ENCODE results near the gene KRTAP10-4.
"Not testable (repeated sequence)": the region's sequence is repeated elsewhere in the genome, so short reads cannot be mapped to it uniquely, and the experiment has no call there.

KRTAP10-4 gene

DNA sequence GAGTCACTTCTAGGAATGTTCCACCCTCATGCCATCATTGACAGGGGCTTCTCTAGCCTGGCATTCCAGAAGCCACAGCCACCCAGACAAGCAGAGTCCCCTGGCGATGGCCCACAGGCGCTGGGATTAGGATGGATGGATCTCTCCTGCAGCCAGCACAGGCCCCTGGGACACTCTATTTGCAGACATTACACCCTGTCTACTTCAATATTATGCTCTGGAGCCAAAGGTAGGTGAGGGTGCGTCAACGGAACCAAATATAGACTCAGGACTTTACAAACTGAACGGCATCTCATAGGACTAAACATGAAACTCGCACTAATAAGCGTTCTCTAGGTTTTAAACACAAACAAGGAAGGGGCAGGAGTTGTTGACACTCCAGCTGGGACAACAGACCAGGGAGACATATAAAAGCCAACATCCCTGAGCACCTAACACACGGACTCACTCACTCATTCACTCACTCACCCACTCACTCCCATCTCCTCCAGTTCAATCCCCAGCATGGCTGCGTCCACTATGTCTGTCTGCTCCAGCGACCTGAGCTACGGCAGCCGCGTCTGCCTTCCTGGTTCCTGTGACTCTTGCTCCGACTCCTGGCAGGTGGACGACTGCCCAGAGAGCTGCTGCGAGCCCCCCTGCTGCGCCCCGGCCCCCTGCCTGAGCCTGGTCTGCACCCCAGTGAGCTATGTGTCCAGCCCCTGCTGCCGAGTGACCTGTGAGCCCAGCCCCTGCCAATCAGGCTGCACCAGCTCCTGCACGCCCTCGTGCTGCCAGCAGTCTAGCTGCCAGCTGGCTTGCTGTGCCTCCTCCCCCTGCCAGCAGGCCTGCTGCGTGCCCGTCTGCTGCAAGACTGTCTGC, 26.8 kb downstream of the KRTAP10-4 start, which contains the start of gene KRTAP10-7:
TSS of gene KRTAP10-7 (plus strand) at position 480 of the 861 bp plus-strand sequence. CDS start at position 505, 25 bp downstream.
- peaks cover 77% of the 10 kb centered on the region for H3K27me3 ChIP-seq (ENCODE audit: control insufficient read depth, insufficient read depth, low read length)
- H3K9ac ChIP-seq (ENCODE audit: low read depth, low read length); H3K4me2 ChIP-seq (ENCODE audit: low read length); H3K4me1 ChIP-seq (ENCODE audit: control insufficient read depth, insufficient read depth, low read length); H3K9me3 ChIP-seq (replicated peaks; ENCODE audit: low read length); H3K4me3 ChIP-seq (ENCODE audit: low read length); H3K36me3 ChIP-seq (ENCODE audit: insufficient read depth, low read length): not testable (repeated sequence)

DNA sequence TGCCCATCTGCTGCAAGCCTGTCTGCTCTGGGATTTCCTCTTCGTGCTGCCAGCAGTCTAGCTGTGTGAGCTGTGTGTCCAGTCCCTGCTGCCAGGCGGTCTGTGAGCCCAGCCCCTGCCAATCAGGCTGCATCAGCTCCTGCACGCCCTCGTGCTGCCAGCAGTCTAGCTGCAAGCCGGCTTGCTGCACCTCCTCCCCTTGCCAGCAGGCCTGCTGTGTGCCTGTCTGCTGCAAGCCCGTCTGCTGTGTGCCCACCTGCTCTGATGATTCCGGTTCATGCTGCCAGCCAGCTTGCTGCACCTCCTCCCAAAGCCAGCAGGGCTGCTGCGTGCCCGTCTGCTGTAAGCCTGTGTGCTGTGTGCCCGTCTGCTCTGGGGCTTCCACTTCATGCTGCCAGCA, 27.6 kb downstream of the KRTAP10-4 start:
- H3K4me1 ChIP-seq (ENCODE audit: control insufficient read depth, insufficient read depth, low read length); H3K9ac ChIP-seq (ENCODE audit: low read depth, low read length); H3K9me3 ChIP-seq (replicated peaks; ENCODE audit: low read length); H3K36me3 ChIP-seq (ENCODE audit: insufficient read depth, low read length); H3K4me3 ChIP-seq (ENCODE audit: low read length); H3K4me2 ChIP-seq (ENCODE audit: low read length): not testable (repeated sequence)
- peaks cover 75% of the 10 kb centered on the region for H3K27me3 ChIP-seq (ENCODE audit: control insufficient read depth, insufficient read depth, low read length)

DNA sequence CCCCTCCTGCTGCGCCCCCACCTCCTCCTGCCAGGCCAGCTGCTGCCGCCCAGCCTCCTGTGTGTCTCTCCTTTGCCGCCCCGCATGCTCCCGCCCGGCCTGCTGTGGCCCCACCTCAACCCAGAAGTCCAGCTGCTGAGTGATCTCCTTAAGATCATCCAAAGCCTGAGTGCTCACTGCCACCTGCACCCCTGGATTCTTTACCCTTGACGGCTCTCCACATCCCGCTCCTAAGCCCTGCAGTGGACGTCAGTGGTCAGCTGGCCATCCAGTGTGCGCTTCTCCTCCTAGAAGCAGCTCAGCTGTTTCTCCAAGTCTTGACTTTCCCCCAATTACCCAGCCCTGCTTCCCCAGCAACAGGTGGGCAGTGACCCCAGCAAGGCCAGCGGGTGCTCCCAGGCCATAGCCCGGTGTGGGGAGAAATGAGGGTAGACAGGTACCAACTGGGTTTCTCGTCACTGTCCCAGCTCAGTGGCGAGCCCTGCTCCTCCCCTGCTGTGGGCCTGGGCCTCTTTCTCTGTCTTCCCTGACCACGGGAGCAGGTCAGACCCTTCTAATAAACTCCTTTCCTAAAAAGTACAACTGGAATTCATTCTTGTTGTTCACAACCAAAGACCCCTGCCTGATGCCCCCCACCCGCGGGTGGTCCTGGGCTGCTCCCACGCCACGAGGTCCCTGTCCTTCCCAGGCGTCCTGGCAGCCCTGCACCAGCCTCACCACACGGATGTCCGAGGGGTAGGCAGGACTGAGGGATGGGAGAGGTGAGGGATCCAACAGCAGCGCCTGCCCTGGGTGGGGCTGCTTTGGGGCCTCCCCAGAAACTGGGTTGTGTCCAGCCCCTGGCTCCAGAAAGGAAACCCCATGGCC, 28.3 kb downstream of the KRTAP10-4 start:
- Histone ChIP-seq H3K4me3 (ENCODE audit: low read length) (no peak overlapping the region), H3K36me3 (ENCODE audit: insufficient read depth, low read length) (no peaks in the 10 kb centered on the region), H3K9ac (ENCODE audit: low read depth, low read length) (no peak overlapping the region), H3K4me2 (ENCODE audit: low read length) (no peak overlapping the region), H3K9me3 (replicated peaks; ENCODE audit: low read length) (no peaks in the 10 kb centered on the region), H3K27me3 (ENCODE audit: control insufficient read depth, insufficient read depth, low read length) (peaks cover 68% of the 10 kb centered on the region), H3K4me1 (ENCODE audit: control insufficient read depth, insufficient read depth, low read length) (no peaks in the 10 kb centered on the region)

DNA sequence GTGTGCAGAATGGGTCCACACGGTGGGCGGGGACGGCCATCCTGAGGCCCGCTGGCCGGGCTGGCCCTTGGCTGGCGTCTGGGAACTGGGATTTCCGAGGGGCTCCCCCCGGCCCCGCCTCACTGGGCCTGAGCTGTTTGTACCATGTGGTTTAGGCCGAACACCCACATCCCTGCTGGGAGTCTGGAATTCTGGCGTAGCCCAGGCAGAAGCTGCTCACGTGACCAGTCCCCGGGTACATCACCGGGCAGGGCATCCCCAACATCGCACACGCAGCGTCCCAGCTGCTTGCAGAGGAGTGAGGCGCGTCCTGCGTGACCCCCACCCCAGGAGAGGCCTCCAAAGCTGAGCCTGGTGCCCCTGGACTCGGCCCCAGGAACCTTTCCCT, 28.9 kb downstream of the KRTAP10-4 start:
- no peaks in the 10 kb centered on the region for H3K4me1 ChIP-seq (ENCODE audit: control insufficient read depth, insufficient read depth, low read length)
- no peak overlapping the region for H3K9ac ChIP-seq (ENCODE audit: low read depth, low read length)
- H3K27me3 ChIP-seq (ENCODE audit: control insufficient read depth, insufficient read depth, low read length), result peaks cover 67% of the 10 kb centered on the region
- no peak overlapping the region for H3K4me3 ChIP-seq (ENCODE audit: low read length)
- no peaks in the 10 kb centered on the region for H3K9me3 ChIP-seq (replicated peaks; ENCODE audit: low read length)
- no peaks in the 10 kb centered on the region for H3K36me3 ChIP-seq (ENCODE audit: insufficient read depth, low read length)
- H3K4me2 ChIP-seq (ENCODE audit: low read length), result no peak overlapping the region

DNA sequence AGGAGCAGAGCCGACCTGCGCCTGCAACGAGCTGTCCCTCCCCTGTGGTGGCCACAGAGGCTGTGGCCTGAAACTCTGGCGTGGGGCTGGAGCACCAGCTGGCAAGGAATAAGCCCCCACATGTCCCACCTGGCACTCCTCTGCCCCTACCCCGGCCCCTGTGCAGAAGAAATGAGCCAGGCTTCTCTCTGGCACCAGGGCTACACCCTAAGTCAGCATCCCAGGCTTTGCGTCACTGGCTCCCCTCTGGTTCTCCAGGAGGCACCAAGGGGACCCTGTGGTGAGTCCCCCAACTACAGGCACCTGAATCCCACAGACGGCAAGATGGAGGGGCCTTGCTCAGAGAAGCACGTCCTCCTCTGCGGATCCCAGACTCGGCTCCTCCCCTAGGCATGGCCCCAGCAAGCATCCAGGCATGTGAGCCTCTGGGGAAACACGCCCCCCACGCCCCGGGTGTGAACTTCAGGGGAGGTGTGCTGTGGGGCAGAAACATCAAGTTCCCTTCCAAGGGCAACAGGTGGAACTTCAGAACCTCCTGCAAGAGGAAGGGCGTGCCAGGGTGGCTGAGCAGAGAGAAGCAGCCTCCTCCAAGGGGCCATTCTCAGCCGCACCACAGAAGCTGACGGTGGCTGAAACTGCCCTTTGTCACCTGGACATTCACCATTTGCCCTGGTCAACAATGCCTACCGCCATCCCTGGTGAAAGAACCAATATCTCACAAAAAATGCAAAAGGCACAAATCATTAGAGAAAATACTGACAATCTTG, 29.8 kb downstream of the KRTAP10-4 start:
- H3K4me1 ChIP-seq (ENCODE audit: control insufficient read depth, insufficient read depth, low read length), result no peaks in the 10 kb centered on the region
- H3K4me3 ChIP-seq (ENCODE audit: low read length), result no peak overlapping the region
- peaks cover 63% of the 10 kb centered on the region for H3K27me3 ChIP-seq (ENCODE audit: control insufficient read depth, insufficient read depth, low read length)

DNA sequence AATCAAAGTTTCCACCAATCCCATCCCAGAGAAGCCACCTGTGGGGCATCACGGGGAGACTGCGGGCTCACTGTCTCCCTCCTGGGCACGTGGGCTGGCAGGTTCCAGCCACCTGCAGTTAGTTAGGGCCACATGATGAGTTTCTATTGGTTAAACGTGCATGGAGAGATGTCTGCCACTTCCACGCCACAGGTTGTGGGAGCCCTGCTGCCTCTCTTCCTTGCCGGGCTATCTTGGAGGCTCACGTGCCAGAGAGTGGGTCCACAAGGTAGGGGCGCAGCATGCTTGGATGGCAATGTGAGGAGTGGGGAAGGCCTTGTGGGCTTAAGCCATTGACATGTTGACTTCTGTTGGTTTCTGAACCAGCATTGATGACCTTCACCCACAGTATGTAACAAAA, 30.4 kb downstream of the KRTAP10-4 start:
- Histone ChIP-seq H3K36me3 (ENCODE audit: insufficient read depth, low read length) (no peaks in the 10 kb centered on the region), H3K4me1 (ENCODE audit: control insufficient read depth, insufficient read depth, low read length) (no peaks in the 10 kb centered on the region), H3K4me3 (ENCODE audit: low read length) (no peak overlapping the region), H3K9ac (ENCODE audit: low read depth, low read length) (no peak overlapping the region), H3K9me3 (replicated peaks; ENCODE audit: low read length) (no peaks in the 10 kb centered on the region), H3K4me2 (ENCODE audit: low read length) (no peak overlapping the region), H3K27me3 (ENCODE audit: control insufficient read depth, insufficient read depth, low read length) (peaks cover 59% of the 10 kb centered on the region)

More for the DNA sequence above, 29.8 kb downstream of the KRTAP10-4 start:
- H3K36me3 ChIP-seq (ENCODE audit: insufficient read depth, low read length), result no peaks in the 10 kb centered on the region
- no peak overlapping the region for H3K9ac ChIP-seq (ENCODE audit: low read depth, low read length)
- no peaks in the 10 kb centered on the region for H3K9me3 ChIP-seq (replicated peaks; ENCODE audit: low read length)
- H3K4me2 ChIP-seq (ENCODE audit: low read length), result no peak overlapping the region

DNA sequence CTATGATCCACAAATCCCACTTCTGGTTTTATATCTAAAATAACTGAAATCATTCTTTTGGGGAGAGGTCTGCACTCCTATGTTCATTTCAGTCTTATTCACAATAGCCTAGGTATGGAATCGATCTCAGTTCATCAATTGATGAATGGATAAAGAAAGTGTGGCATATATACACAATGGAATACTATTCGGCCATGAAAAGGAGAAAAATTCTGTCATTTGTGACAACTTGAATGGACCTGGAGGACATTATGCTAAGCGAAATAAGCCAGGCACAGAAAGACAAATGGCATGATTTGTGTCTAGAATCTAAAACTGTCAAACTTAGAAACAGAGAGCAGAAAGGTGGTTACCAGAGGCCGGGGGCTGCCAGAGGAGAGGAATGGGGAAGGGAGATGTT, 33.0 kb downstream of the KRTAP10-4 start:
- Histone ChIP-seq H3K4me1 (ENCODE audit: control insufficient read depth, insufficient read depth, low read length) (no peaks in the 10 kb centered on the region), H3K27me3 (ENCODE audit: control insufficient read depth, insufficient read depth, low read length) (peaks cover 40% of the 10 kb centered on the region), H3K4me2 (ENCODE audit: low read length) (no peak overlapping the region), H3K4me3 (ENCODE audit: low read length) (no peak overlapping the region), H3K36me3 (ENCODE audit: insufficient read depth, low read length) (no peaks in the 10 kb centered on the region), H3K9ac (ENCODE audit: low read depth, low read length) (no peak overlapping the region), H3K9me3 (replicated peaks; ENCODE audit: low read length) (no peaks in the 10 kb centered on the region)

DNA sequence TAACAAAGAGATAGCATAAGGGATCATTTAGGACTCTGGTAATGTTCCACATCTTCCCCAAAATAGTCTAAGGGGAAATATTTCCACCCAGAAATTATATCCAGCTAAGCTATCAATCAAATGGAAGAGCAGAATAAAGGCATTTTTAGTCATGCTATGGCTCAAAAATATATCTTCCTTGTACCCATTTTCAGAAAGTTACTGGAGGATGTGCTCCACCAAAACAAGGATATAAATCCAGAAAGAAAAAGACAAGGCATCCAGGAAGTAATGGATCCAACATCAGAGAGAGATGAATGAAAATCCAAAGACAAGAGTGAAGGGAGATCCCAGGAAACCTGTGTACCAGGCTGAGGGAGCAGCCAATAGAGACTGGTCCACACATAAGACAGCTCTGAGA, 35.7 kb downstream of the KRTAP10-4 start:
- no peaks in the 10 kb centered on the region for H3K4me1 ChIP-seq (ENCODE audit: control insufficient read depth, insufficient read depth, low read length)
- no peak overlapping the region for H3K4me3 ChIP-seq (ENCODE audit: low read length)
- H3K9me3 ChIP-seq (replicated peaks; ENCODE audit: low read length), result peaks cover 3% of the 10 kb centered on the region
- H3K27me3 ChIP-seq (ENCODE audit: control insufficient read depth, insufficient read depth, low read length), result peaks cover 24% of the 10 kb centered on the region
- H3K4me2 ChIP-seq (ENCODE audit: low read length), result no peak overlapping the region
- no peaks in the 10 kb centered on the region for H3K36me3 ChIP-seq (ENCODE audit: insufficient read depth, low read length)
- no peak overlapping the region for H3K9ac ChIP-seq (ENCODE audit: low read depth, low read length)

DNA sequence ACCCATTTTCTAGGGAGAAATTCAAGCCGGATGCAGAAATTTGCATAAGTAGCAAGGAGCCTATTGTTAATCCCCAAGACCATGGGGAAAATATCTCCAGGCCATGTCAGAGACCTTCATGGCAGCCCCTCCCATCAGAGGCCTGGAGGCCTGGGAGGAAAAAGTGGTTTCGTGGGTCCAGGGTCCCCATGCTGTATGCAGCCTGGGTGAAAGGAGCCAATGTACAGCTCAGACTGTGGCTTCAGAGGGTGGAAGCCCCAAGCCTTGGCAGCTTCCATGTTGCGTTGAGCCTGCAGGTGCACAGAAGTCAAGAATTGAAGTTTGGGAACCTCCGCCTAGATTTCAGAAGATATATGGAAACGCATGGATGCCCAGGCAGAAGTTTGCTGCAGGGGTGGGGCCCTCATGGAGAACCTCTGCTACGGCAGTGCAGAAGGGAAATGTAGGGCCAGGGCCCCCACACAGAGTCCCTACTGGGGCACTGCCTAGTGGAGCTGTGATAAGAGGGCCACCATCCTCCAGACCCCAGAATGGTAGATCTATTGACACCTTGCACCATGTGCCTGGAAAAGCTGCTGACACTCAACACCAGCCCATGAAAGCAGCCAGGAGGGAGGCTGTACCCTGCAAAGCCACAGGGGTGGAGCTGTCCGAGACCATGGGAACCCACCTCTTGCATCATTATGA, 36.8 kb downstream of the KRTAP10-4 start:
- H3K9ac ChIP-seq (ENCODE audit: low read depth, low read length); H3K36me3 ChIP-seq (ENCODE audit: insufficient read depth, low read length); H3K4me2 ChIP-seq (ENCODE audit: low read length); H3K4me1 ChIP-seq (ENCODE audit: control insufficient read depth, insufficient read depth, low read length); H3K9me3 ChIP-seq (replicated peaks; ENCODE audit: low read length); H3K4me3 ChIP-seq (ENCODE audit: low read length): not testable (repeated sequence)
- H3K27me3 ChIP-seq (ENCODE audit: control insufficient read depth, insufficient read depth, low read length), result peaks cover 13% of the 10 kb centered on the region

DNA sequence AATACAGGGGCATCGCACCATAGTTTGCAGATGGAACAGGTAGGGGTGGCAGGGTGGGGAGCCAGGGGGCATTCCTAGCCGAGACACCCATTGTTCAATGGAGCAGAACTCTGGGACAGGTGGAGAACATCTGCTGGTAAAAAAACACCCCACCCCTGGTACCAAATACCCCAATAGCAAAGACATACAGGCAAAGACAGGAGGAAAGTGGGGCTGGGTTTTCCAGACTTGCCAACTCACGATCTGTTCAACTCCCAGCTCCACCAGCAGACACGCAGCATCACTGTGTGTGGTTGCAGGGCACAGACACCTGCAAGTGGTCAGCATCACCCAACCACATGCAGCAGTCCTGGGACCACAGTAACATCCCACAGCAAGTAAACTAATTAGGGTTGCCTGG, 38.0 kb downstream of the KRTAP10-4 start:
- Histone ChIP-seq H3K4me3 (ENCODE audit: low read length) (no peak overlapping the region), H3K4me1 (ENCODE audit: control insufficient read depth, insufficient read depth, low read length) (no peaks in the 10 kb centered on the region), H3K27me3 (ENCODE audit: control insufficient read depth, insufficient read depth, low read length) (peaks cover 17% of the 10 kb centered on the region), H3K36me3 (ENCODE audit: insufficient read depth, low read length) (no peaks in the 10 kb centered on the region), H3K9ac (ENCODE audit: low read depth, low read length) (no peak overlapping the region), H3K9me3 (replicated peaks; ENCODE audit: low read length) (peaks cover 3% of the 10 kb centered on the region), H3K4me2 (ENCODE audit: low read length) (no peak overlapping the region)

All from skeletal muscle satellite cell (primary cell).